Thyroid gland (tissue), 4 donors: ENCODE measurements around the gene FNBP1. TPM values are rescaled to one million over a fixed set of nuclear protein-coding genes. Genes with fewer than 3 reads are reported as not detected.

ENCODE experiments used
- DNase-seq, 2 donors: peaks; one replicate each; pipeline ENCODE4 v3.0.0-alpha.2; 2019
- H3K27ac ChIP-seq, 3 donors: fragments of 200-600 bp; sonication (generic); 1 replicate in 2 of 3; 2 replicates in 1 of 3; pipeline ENCODE4 v1.5.1; 2016 to 2019; ENCODE audit warnings: mild to moderate bottlenecking in 1 of 3, moderate library complexity in 1 of 3
- H3K27me3 ChIP-seq: fragments of 200-600 bp; sonication (generic); one replicate; pipeline ENCODE4 v1.5.1; 2019
- H3K36me3 ChIP-seq, 2 donors: fragments of 200-600 bp; sonication (generic); one replicate each; pipeline ENCODE4 v1.5.1; 2016 to 2019
- H3K4me1 ChIP-seq, 2 donors: fragments of 200-600 bp; sonication (generic); one replicate each; pipeline ENCODE4 v1.5.1; 2017 to 2019
- H3K4me3 ChIP-seq, 3 donors: fragments of 200-600 bp; sonication (generic); replicated peaks in 1 of 3; 1 replicate in 2 of 3; 2 replicates in 1 of 3; pipeline ENCODE4 v1.5.1; 2016; ENCODE audit warnings: mild to moderate bottlenecking in 1 of 3
- H3K9me3 ChIP-seq: fragments of 200-600 bp; sonication (generic); one replicate; pipeline ENCODE4 v1.5.1; 2017
- CTCF ChIP-seq, 6 experiments: fragments of 200-600 bp in 3 of 6; fragments of 450-650 bp in 3 of 6; sonication (generic) in 3 of 6; IDR thresholded peaks; one replicate each; pipeline ENCODE4 v1.5.1; 2016 to 2019; ENCODE audit warnings: antibody characterized with exemption in 6 of 6, mild to moderate bottlenecking in 2 of 6, inconsistent platforms in 1 of 6, moderate library complexity in 1 of 6
- POLR2A ChIP-seq, 2 donors: fragments of 450-650 bp; IDR thresholded peaks; one replicate each; pipeline ENCODE4 v1.6.1; 2017; ENCODE audit warnings: antibody characterized with exemption in 2 of 2, mild to moderate bottlenecking in 2 of 2, moderate library complexity in 1 of 2
- WGBS, 2 donors: methylation state at CpG; one replicate each; pipeline ENCODE4 v1.1.5; 2017; 5-methylcytosine and 5-hydroxymethylcytosine counted together
- intact Hi-C: fragments of 100-400 bp; cut with DNase I; formaldehyde crosslinking; loops from one replicate; pipeline ENCODE4 v1.15.1; 2023
- total RNA-seq, 4 donors: library from RNA; depleted of rRNA; stranded (reverse); fragments of >200 nt; gene quantifications; one replicate each; pipeline ENCODE4 v1.2.3, GENCODE V29; 2016

FNBP1 gene
- total RNA-seq, 4 donors from 2014 or later, result 55.8 to 78.5 (median 76.0) TPM

- 5% methylated on average over 14 of the region's 14 CpGs for WGBS, 2 donors
- H3K9me3 ChIP-seq, result no peaks in the 10 kb centered on the region
- no peak for DNase-seq
- intact Hi-C loops, result no loop called here
- no peaks in the 10 kb centered on the region for H3K36me3 ChIP-seq
- H3K27me3 ChIP-seq, result no peaks in the 10 kb centered on the region
- H3K4me1 ChIP-seq, result peaks cover 41 to 49% of the 10 kb centered on the region in 2 donors
- TF ChIP-seq POLR2A (IDR thresholded peaks at IDR 0.05) (no peak), CTCF (IDR thresholded peaks at IDR 0.05) (no peak)
- H3K4me3 ChIP-seq, result peak overlapping the region; percentile 47 to 97 (median 82)
- H3K27ac ChIP-seq, result peak overlapping the region; percentile 81 to 98 (median 86)
Observed at GRCh38 chr9:130054325-130054786, 11.4 kb upstream of the FNBP1 start.

GRCh38 chr9:130053504-130054324, 10.7 kb upstream of the FNBP1 start, which contains the start of gene GPR107:
TSS of gene GPR107 (plus strand) at chr9:130053906. CDS start at chr9:130053933, 27 bp downstream.
- no peaks in the 10 kb centered on the region for H3K27me3 ChIP-seq
- no peaks in the 10 kb centered on the region for H3K36me3 ChIP-seq
- 1 to 2% methylated on average over 21 to 27 of the region's 64 CpGs for WGBS, 2 donors
- H3K4me3 ChIP-seq, result peak within 1 kb of the TSS; percentile 47 to 97 (median 82)
- peaks cover 48 to 55% of the 10 kb centered on the region in 2 donors for H3K4me1 ChIP-seq
- TF ChIP-seq CTCF (IDR thresholded peaks at IDR 0.05) (no peak), POLR2A (IDR thresholded peaks at IDR 0.05) (peak; percentile 67 to 88)
- peak within 1 kb of the TSS; percentile 81 to 98 (median 86) for H3K27ac ChIP-seq
- no peaks in the 10 kb centered on the region for H3K9me3 ChIP-seq
- intact Hi-C loops, result no loop called here
- peak; percentile 77 to 79 for DNase-seq

- Histone ChIP-seq H3K27me3 (no peaks in the 10 kb centered on the region), H3K27ac (peak overlapping the region; percentile 81 to 98 (median 86)), H3K36me3 (no peaks in the 10 kb centered on the region), H3K4me1 (peaks cover 48 to 58% of the 10 kb centered on the region in 2 donors), H3K9me3 (no peaks in the 10 kb centered on the region), H3K4me3 (peak overlapping the region; percentile 47 to 97 (median 82))
- TF ChIP-seq CTCF (IDR thresholded peaks at IDR 0.05), result no peak
- no peak for TF ChIP-seq POLR2A (IDR thresholded peaks at IDR 0.05)
- intact Hi-C loops, result no loop called here
- DNase-seq, result no peak
- WGBS, 2 donors, result 14 to 17% methylated on average over 9 of the region's 9 CpGs
Observed at GRCh38 chr9:130053109-130053503, 10.1 kb upstream of the FNBP1 start.

GRCh38 chr9:130051855-130052254, 8.9 kb upstream of the FNBP1 start:
- peaks cover 48 to 54% of the 10 kb centered on the region in 2 donors for H3K4me1 ChIP-seq
- H3K9me3 ChIP-seq, result no peaks in the 10 kb centered on the region
- H3K4me3 ChIP-seq, result no peak overlapping the region
- intact Hi-C loops, result no loop called here
- H3K27me3 ChIP-seq, result no peaks in the 10 kb centered on the region
- TF ChIP-seq CTCF (IDR thresholded peaks at IDR 0.05), result no peak
- TF ChIP-seq POLR2A (IDR thresholded peaks at IDR 0.05), result no peak
- H3K36me3 ChIP-seq, result no peaks in the 10 kb centered on the region
- H3K27ac ChIP-seq, result peak overlapping the region; percentile 81 to 98 (median 86)
- no peak for DNase-seq

DNA sequence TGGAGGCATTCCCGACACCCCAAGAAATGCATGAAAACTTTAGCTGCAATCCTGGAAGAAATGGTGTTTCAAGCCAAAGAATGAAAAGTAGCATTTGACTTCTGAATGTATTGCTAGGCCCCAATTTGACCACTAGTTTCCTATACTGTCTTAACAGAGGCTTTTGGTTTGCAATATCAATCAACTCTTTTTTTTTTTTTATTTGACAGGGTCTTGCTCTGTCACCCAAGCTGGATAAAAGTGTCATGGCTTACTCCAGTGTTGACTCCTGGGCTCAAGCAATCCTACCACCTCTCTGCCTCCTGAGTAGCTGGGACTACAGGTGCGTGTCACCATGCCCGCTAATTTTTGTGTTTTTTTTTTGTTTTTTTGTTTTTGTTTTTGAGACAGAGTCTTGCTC, 7.5 kb upstream of the FNBP1 start:
- intact Hi-C loops, result no loop called here

More for the DNA sequence above, 7.5 kb upstream of the FNBP1 start:
- H3K27ac ChIP-seq, result peak overlapping the region; percentile 81 to 98 (median 86)
- peaks cover 43 to 50% of the 10 kb centered on the region in 2 donors for H3K4me1 ChIP-seq
- no peaks in the 10 kb centered on the region for H3K36me3 ChIP-seq
- 60 to 64% methylated on average over 3 of the region's 3 CpGs for WGBS, 2 donors
- TF ChIP-seq POLR2A (IDR thresholded peaks at IDR 0.05), result no peak
- H3K4me3 ChIP-seq, result no peak overlapping the region
- DNase-seq, result no peak
- H3K9me3 ChIP-seq, result no peaks in the 10 kb centered on the region
- H3K27me3 ChIP-seq, result no peaks in the 10 kb centered on the region
